ENCODE data around the gene COASY. TPM values are rescaled to one million over a fixed set of nuclear protein-coding genes. Genes with fewer than 3 reads are reported as not detected.
"Not testable (repeated sequence)": the region's sequence is repeated elsewhere in the genome, so short reads cannot be mapped to it uniquely, and the experiment has no call there.

The COASY gene
- total RNA-seq, 1 donor, result 10.2 TPM

- Histone ChIP-seq H3K27me3 (ENCODE audit: insufficient read depth, low read length) (no peaks in the 10 kb centered on the region), H3K9me3 (ENCODE audit: low read depth, low read length) (no peaks in the 10 kb centered on the region), H3K4me3 (ENCODE audit: low read length) (no peak overlapping the region), H3K4me1 (ENCODE audit: insufficient read depth, low read length) (peaks cover 7% of the 10 kb centered on the region)
These were observed 37.0 kb downstream of the COASY start for GRCh38 chr17:42598905-42599304.

DNA sequence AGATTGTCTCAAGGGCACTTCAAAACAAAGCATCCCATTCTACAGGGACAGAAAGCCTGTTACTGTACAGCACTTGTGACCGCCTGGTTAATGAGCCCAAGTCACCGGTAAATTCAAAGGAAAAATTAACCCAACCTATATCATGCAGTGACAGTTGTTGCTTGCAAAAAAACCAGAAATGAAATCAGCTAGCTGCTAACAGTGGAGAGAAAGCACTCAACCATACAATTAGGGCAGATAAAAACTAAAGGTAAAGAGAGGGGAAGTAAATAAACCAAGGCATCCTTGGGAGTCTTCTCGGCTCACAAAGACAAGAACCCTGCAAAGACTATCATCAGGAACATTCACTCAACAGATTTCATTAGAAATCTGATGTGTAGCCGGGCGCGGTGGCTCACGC, 41.4 kb downstream of the COASY start:
- no peaks in the 10 kb centered on the region for H3K9me3 ChIP-seq (ENCODE audit: low read depth, low read length)
- peaks cover 42% of the 10 kb centered on the region for H3K4me1 ChIP-seq (ENCODE audit: insufficient read depth, low read length)
- H3K4me3 ChIP-seq (ENCODE audit: low read length), result no peak overlapping the region
- no peaks in the 10 kb centered on the region for H3K27me3 ChIP-seq (ENCODE audit: insufficient read depth, low read length)

GRCh38 chr17:42607769-42608168, 45.8 kb downstream of the COASY start:
- H3K27me3 ChIP-seq (ENCODE audit: insufficient read depth, low read length), result no peaks in the 10 kb centered on the region
- H3K4me3 ChIP-seq (ENCODE audit: low read length), result peak overlapping the region; percentile 92
- H3K9me3 ChIP-seq (ENCODE audit: low read depth, low read length), result no peaks in the 10 kb centered on the region
- H3K4me1 ChIP-seq (ENCODE audit: insufficient read depth, low read length), result peaks cover 44% of the 10 kb centered on the region

- Histone ChIP-seq H3K27me3 (ENCODE audit: insufficient read depth, low read length) (no peaks in the 10 kb centered on the region), H3K4me1 (ENCODE audit: insufficient read depth, low read length) (peaks cover 44% of the 10 kb centered on the region), H3K4me3 (ENCODE audit: low read length) (peak overlapping the region; percentile 92), H3K9me3 (ENCODE audit: low read depth, low read length) (no peaks in the 10 kb centered on the region)
These were observed 46.6 kb downstream of the COASY start for GRCh38 chr17:42608305-42609181.

GRCh38 chr17:42609182-42609813, 47.4 kb downstream of the COASY start, which contains the start of the genes RETREG3 and TUBG1:
RETREG3 (minus strand) TSS chr17:42609374; CDS start chr17:42609324, 50 bp downstream.
TUBG1 (plus strand) TSS chr17:42609683; CDS start chr17:42609738, 55 bp downstream.
- Histone ChIP-seq H3K4me3 (ENCODE audit: low read length) (peak within 1 kb of the TSS; percentile 92), H3K4me1 (ENCODE audit: insufficient read depth, low read length) (peaks cover 41% of the 10 kb centered on the region), H3K27me3 (ENCODE audit: insufficient read depth, low read length) (no peaks in the 10 kb centered on the region), H3K9me3 (ENCODE audit: low read depth, low read length) (no peaks in the 10 kb centered on the region)

DNA sequence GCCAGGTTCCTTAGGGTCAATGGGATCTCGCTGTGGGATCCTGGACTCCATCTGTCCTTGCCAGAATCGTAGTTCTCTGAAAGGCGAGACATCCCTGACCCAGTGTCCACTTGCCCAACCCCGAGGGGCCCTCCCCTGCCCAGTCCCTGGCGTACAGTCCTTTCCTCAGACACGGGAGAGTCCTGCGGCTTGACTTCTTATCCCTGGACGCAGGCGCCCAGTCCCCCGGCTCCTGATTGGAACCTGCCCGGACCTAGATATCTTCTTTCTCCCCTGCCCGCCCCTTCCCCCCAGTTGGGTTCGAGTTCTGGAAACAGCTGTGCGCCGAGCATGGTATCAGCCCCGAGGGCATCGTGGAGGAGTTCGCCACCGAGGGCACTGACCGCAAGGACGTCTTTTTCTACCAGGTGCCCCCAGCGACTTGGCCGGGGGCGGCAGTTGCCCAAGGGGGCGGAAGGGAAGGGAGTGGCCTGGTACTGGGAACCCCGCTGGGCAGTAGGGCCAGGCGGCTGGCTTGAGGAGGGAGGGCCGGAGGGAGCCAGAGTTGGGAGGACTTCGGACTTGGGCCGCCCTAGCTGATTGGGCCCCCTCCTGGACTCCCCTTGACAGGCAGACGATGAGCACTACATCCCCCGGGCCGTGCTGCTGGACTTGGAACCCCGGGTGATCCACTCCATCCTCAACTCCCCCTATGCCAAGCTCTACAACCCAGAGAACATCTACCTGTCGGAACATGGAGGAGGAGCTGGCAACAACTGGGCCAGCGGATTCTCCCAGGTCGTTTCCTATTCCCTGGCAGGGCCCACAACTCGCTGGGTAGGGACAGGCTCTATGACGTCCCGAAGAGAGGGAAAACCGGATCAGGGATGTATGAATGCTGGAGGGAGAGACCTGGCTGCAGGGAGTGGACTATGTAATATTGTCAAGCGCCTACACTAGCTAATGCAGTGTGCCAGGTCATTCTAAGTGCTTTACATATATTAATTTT, 48.2 kb downstream of the COASY start:
- peak overlapping the region; percentile 92 for H3K4me3 ChIP-seq (ENCODE audit: low read length)
- not testable (repeated sequence) for H3K27me3 ChIP-seq (ENCODE audit: insufficient read depth, low read length); H3K9me3 ChIP-seq (ENCODE audit: low read depth, low read length)
- peaks cover 39% of the 10 kb centered on the region for H3K4me1 ChIP-seq (ENCODE audit: insufficient read depth, low read length)

GRCh38 chr17:42612013-42612412, 50.1 kb downstream of the COASY start:
- Histone ChIP-seq H3K9me3 (ENCODE audit: low read depth, low read length) (no peaks in the 10 kb centered on the region), H3K4me3 (ENCODE audit: low read length) (no peak overlapping the region), H3K4me1 (ENCODE audit: insufficient read depth, low read length) (peaks cover 22% of the 10 kb centered on the region), H3K27me3 (ENCODE audit: insufficient read depth, low read length) (no peaks in the 10 kb centered on the region)

DNA sequence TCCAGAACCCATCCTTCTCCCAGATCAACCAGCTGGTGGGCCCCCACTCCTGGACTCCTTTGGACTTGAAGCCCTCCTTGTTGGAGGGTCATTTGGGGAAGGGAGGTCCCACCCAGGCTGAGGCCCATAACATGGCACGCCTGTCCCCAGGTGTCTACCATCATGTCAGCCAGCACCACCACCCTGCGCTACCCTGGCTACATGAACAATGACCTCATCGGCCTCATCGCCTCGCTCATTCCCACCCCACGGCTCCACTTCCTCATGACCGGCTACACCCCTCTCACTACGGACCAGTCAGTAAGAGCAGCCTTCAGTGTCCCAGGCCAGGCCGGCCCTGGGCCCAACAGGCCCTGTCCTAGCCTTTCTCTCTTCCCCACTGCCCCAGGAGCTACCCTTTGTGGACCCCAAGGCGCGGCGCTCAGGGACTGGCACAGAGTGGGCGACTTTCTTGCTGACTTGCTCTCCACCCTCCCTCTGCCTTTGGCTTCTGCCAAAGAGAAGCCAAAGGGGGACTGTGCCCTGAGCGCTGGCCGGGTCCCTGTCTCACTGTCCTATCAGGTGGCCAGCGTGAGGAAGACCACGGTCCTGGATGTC, 51.8 kb downstream of the COASY start:
- no peak overlapping the region for H3K4me3 ChIP-seq (ENCODE audit: low read length)
- H3K9me3 ChIP-seq (ENCODE audit: low read depth, low read length), result no peaks in the 10 kb centered on the region
- peaks cover 8% of the 10 kb centered on the region for H3K4me1 ChIP-seq (ENCODE audit: insufficient read depth, low read length)
- H3K27me3 ChIP-seq (ENCODE audit: insufficient read depth, low read length), result no peaks in the 10 kb centered on the region

Other genes starting within 250 kb of the COASY start
- 216 TPM for gene STAT3, start 173.7 kb upstream of the COASY start, total RNA-seq
- 0.21 TPM for gene CAVIN1, start 138.9 kb upstream of the COASY start, total RNA-seq
- 38.4 TPM for gene ATP6V0A1, start 103.3 kb upstream of the COASY start, total RNA-seq
- gene NAGLU, start 25.9 kb upstream of the COASY start, total RNA-seq, result 7.9 TPM
- 0.31 TPM for gene HSD17B1, start 9.2 kb upstream of the COASY start, total RNA-seq
- gene MLX, start 5.0 kb downstream of the COASY start, total RNA-seq, result 22.0 TPM
- gene PSMC3IP, start 15.6 kb downstream of the COASY start, total RNA-seq, result 1.4 TPM
- gene RETREG3, start 47.2 kb downstream of the COASY start, total RNA-seq, result 34.7 TPM
- gene TUBG1, start 47.5 kb downstream of the COASY start, total RNA-seq, result 3.1 TPM
- gene TUBG2, start 97.1 kb downstream of the COASY start, total RNA-seq, result 2.2 TPM
- 0.52 TPM for gene PLEKHH3, start 114.8 kb downstream of the COASY start, total RNA-seq
- 0.52 TPM for gene CCR10, start 119.7 kb downstream of the COASY start, total RNA-seq
- gene CNTNAP1, start 120.4 kb downstream of the COASY start, total RNA-seq, result 0.84 TPM
- 80.9 TPM for gene EZH1, start 182.9 kb downstream of the COASY start, total RNA-seq
- gene RAMP2, start 199.1 kb downstream of the COASY start, total RNA-seq, result not detected
- gene VPS25, start 211.3 kb downstream of the COASY start, total RNA-seq, result 27.0 TPM
- gene WNK4, start 218.5 kb downstream of the COASY start, total RNA-seq, result 0.10 TPM
- gene COA3, start 236.6 kb downstream of the COASY start, total RNA-seq, result 2.4 TPM
- gene CNTD1, start 236.7 kb downstream of the COASY start, total RNA-seq, result not detected